PFSK-1 (cell line): ENCODE data around the gene WNK3.

ENCODE experiments used
- FOXP2 ChIP-seq: optimal IDR thresholded peaks from 2 replicates; pipeline ENCODE3; 2011; ENCODE audit warnings: borderline replicate concordance, control low read depth, inconsistent platforms; ENCODE audit not compliant: insufficient read depth; ENCODE audit errors: extremely low read length, extremely low read depth
- POLR2AphosphoS5 ChIP-seq: IDR thresholded peaks from 2 replicates; pipeline ENCODE4 v1.6.1; 2012; ENCODE audit warnings: low read depth, mild to moderate bottlenecking, control low read depth, low read length, moderate library complexity
- SIN3A ChIP-seq: IDR thresholded peaks from 2 replicates; pipeline ENCODE4 v1.6.1; 2012; ENCODE audit warnings: mild to moderate bottlenecking, low read length, moderate library complexity, borderline replicate concordance; ENCODE audit not compliant: insufficient read depth
- TAF1 ChIP-seq: IDR thresholded peaks from 2 replicates; pipeline ENCODE4 v1.6.1; 2012; ENCODE audit warnings: low read length, control low read depth, borderline replicate concordance; ENCODE audit not compliant: insufficient read depth
- TF ChIP-seq, protein P1 (sequence below), 2 experiments: IDR thresholded peaks; 2 replicates each; pipeline versions ENCODE4 v1.6.1 to v1.8.0; 2011 to 2012; ENCODE audit warnings: low read depth in 2 of 2, low read length in 2 of 2, control low read depth in 1 of 2, inconsistent platforms in 1 of 2, mild to moderate bottlenecking in 1 of 2, moderate library complexity in 1 of 2; ENCODE audit not compliant: insufficient read depth in 1 of 2

The WNK3 gene

GRCh38 chrX:54358424-54359211 lies 772 bp upstream of the WNK3 start:
- TF ChIP-seq, protein P1, sequence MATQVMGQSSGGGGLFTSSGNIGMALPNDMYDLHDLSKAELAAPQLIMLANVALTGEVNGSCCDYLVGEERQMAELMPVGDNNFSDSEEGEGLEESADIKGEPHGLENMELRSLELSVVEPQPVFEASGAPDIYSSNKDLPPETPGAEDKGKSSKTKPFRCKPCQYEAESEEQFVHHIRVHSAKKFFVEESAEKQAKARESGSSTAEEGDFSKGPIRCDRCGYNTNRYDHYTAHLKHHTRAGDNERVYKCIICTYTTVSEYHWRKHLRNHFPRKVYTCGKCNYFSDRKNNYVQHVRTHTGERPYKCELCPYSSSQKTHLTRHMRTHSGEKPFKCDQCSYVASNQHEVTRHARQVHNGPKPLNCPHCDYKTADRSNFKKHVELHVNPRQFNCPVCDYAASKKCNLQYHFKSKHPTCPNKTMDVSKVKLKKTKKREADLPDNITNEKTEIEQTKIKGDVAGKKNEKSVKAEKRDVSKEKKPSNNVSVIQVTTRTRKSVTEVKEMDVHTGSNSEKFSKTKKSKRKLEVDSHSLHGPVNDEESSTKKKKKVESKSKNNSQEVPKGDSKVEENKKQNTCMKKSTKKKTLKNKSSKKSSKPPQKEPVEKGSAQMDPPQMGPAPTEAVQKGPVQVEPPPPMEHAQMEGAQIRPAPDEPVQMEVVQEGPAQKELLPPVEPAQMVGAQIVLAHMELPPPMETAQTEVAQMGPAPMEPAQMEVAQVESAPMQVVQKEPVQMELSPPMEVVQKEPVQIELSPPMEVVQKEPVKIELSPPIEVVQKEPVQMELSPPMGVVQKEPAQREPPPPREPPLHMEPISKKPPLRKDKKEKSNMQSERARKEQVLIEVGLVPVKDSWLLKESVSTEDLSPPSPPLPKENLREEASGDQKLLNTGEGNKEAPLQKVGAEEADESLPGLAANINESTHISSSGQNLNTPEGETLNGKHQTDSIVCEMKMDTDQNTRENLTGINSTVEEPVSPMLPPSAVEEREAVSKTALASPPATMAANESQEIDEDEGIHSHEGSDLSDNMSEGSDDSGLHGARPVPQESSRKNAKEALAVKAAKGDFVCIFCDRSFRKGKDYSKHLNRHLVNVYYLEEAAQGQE (IDR thresholded peaks at IDR 0.05; ENCODE audit: insufficient read depth in 1 of 2, low read depth in 2 of 2, low read length in 2 of 2): no peak
- no peak for TF ChIP-seq SIN3A
- TF ChIP-seq TAF1: no peak
- no peak for TF ChIP-seq FOXP2
- no peak for TF ChIP-seq POLR2AphosphoS5

- TF ChIP-seq TAF1: no peak
- no peak for TF ChIP-seq POLR2AphosphoS5
- TF ChIP-seq, protein P1 (IDR thresholded peaks at IDR 0.05; ENCODE audit: insufficient read depth in 1 of 2, low read depth in 2 of 2, low read length in 2 of 2): no peak
- TF ChIP-seq FOXP2: no peak
- TF ChIP-seq SIN3A: no peak
Measured at GRCh38 chrX:54352677-54353076, 5.2 kb downstream of the WNK3 start.

GRCh38 chrX:54325077-54325476 lies 32.8 kb downstream of the WNK3 start:
- TF ChIP-seq SIN3A: no peak
- no peak for TF ChIP-seq FOXP2
- TF ChIP-seq, protein P1 (IDR thresholded peaks at IDR 0.05; ENCODE audit: insufficient read depth in 1 of 2, low read depth in 2 of 2, low read length in 2 of 2): no peak
- no peak for TF ChIP-seq TAF1
- TF ChIP-seq POLR2AphosphoS5: no peak

- no peak for TF ChIP-seq TAF1
- TF ChIP-seq SIN3A: no peak
- TF ChIP-seq, protein P1 (IDR thresholded peaks at IDR 0.05; ENCODE audit: insufficient read depth in 1 of 2, low read depth in 2 of 2, low read length in 2 of 2): no peak
- TF ChIP-seq FOXP2: no peak
- no peak for TF ChIP-seq POLR2AphosphoS5
Measured at GRCh38 chrX:54320067-54320466, 37.8 kb downstream of the WNK3 start.

DNA sequence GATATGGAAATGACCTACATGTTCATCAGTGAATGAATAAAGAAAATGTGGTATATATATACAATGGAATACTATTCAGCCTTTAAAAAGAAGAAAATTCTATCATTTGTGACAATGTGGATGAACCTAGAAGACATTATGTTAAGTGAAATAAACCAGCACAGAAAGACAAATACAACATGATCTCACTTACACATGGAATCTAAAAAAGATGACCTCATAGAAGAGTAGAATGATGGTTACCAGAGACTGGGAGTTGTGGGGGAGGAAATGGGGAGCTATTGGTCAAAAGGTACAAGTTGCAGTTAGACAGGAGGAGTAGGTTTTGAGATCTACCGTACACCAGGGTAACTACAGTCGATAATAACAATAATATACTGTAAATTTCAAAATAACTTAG lies 51.5 kb downstream of the WNK3 start:
- TF ChIP-seq, protein P1 (IDR thresholded peaks at IDR 0.05; ENCODE audit: insufficient read depth in 1 of 2, low read depth in 2 of 2, low read length in 2 of 2): no peak
- TF ChIP-seq SIN3A (no peak), FOXP2 (no peak), POLR2AphosphoS5 (no peak), TAF1 (no peak)
